GM21825 (cell line): Measurements from ENCODE around the gene OR10A2.
A peak's percentile ranks its signal among the peaks of the same experiment; 100 is the strongest.
"Not testable (repeated sequence)": the region's sequence is repeated elsewhere in the genome, so short reads cannot be mapped to it uniquely, and the experiment has no call there.

Experiments
- ATAC-seq: cut with Tn5 transposase; IDR thresholded peaks from one replicate; pipeline ENCODE4 v1.9.1; 2021; ENCODE audit warnings: mild to moderate bottlenecking, moderate library complexity; ENCODE audit not compliant: unreplicated experiment

The OR10A2 gene

GRCh38 chr11:6882751-6883150 lies 19.9 kb downstream of the OR10A2 start:
- ATAC-seq, result no peak

DNA sequence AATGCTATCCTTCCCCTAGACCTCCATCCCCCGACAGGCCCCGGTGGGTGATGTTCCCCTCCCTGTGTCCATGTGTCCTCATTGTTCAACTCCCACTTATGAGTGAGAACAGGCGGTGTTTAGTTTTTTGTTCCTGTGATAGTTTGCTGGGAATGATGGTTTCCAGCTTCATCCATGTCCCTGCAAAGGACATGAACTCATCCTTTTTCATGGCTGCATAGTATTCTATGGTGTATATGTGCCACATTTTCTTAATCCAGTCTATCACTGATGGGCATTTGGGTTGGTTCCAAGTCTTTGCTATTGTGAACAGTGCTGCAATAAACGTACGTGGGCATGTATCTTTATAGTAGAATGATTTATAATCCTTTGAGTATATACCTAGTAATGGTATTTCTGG lies 24.9 kb downstream of the OR10A2 start:
- ATAC-seq, result not testable (repeated sequence)

GRCh38 chr11:6888830-6889229 lies 26.0 kb downstream of the OR10A2 start:
- ATAC-seq, result no peak

- ATAC-seq, result no peak
These were observed 27.0 kb downstream of the OR10A2 start for GRCh38 chr11:6889835-6890234.

GRCh38 chr11:6892400-6892799 lies 29.5 kb downstream of the OR10A2 start, which contains the start of gene OR2D2:
TSS of gene OR2D2 (minus strand) at chr11:6892500. CDS start at chr11:6892500, 0 bp downstream.
- ATAC-seq, result no peak

GRCh38 chr11:6894097-6894496 lies 31.2 kb downstream of the OR10A2 start:
- ATAC-seq, result no peak

DNA sequence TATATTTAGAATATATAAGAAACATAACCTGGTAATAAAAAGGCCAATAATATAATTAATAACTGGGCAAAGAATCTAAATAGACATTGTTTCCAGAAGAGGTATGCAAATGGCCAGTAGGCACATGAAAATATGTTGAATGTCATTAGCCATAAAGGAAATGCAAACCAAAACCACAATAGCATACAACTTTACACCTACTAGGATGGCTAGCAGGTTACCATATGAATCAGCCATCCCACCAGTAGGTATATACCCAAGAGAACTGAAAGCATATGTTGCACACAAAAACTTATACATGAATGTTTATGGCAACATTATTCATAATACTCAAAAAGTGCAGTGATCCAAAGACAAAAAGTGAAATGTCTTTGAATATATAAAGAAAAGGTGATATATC lies 32.2 kb downstream of the OR10A2 start:
- ATAC-seq, result peak; percentile 93

DNA sequence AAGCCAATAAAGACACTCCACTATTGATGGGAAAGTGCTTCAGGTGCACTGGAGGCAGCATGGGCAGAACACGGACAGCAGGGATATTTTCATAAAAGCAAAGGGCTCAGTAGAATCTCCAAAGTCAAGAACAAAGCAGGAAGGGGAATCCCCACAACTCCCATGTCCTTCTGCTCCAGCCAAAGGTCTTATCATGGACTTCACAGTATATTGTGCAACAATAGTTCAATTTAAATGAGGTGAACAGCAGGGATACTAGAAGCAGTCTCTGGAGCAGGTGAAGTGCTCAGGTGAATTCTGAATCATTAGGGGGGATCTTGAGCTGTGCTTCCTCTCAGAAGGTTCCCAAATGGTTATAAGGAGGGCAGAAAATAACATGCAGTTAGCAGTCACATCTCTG lies 36.1 kb downstream of the OR10A2 start:
- ATAC-seq, result no peak

GRCh38 chr11:6900327-6900999 lies 37.6 kb downstream of the OR10A2 start:
- no peak for ATAC-seq

DNA sequence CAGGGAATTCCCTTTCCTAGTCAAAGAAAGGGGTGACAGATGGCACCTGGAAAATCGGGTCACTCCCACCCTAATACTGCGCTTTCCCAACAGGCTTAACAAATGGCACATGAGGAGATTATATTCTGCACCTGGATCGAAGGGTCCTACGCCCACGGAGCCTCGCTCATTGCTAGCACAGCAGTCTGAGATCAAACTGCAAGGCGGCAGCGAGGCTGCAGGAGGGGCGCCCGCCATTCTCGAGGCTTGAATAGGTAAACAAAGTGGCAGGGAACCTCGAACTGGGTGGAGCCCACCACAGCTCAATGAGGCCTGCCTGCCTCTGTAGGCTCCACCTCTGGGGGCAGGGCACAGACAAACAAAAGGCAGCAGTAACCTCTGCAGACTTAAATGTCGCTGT lies 41.9 kb downstream of the OR10A2 start:
- ATAC-seq, result not testable (repeated sequence)

- ATAC-seq, result no peak
These were observed 48.5 kb downstream of the OR10A2 start for GRCh38 chr11:6911378-6911777.

- ATAC-seq, result no peak
These were observed 49.1 kb downstream of the OR10A2 start for GRCh38 chr11:6911948-6912347.

DNA sequence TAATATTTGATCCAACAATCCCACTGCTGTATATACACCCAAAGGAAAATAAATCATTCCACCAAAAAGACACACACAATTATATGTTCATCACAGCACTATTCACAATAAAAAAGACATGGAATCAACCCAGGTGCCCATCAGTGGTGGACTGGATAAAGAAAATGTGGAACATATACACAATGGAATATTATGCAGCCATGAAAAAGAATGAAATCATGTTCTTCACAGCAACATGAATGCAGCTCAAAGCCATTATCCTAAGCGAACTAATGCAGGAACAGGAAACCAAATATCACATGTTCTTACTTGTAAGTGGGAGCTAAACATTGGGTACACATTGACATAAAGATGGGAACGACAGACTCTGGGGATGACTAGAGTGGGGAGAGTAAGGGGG lies 56.8 kb downstream of the OR10A2 start:
- ATAC-seq, result no peak

- no peak for ATAC-seq
These were observed 57.8 kb downstream of the OR10A2 start, which contains the start of gene OR2D3 for GRCh38 chr11:6920702-6921101. TSS of gene OR2D3 (plus strand) at chr11:6921002. CDS start at chr11:6921002, 0 bp downstream.
